Effector CD8-positive, alpha-beta T cell (primary cell): ENCODE measurements around the gene ZCCHC24.
"Not testable (repeated sequence)": the region's sequence is repeated elsewhere in the genome, so short reads cannot be mapped to it uniquely, and the experiment has no call there.

ENCODE experiments used
- DNase-seq: peaks from one replicate; lab custom pipeline; 2025; lab: John Stamatoyannopoulos, UW

The ZCCHC24 gene

GRCh38 chr10:79472951-79473350 lies 27.5 kb upstream of the ZCCHC24 start:
- no peak for DNase-seq

- DNase-seq: no peak
These were observed 27.0 kb upstream of the ZCCHC24 start for GRCh38 chr10:79472449-79472848.

- no peak for DNase-seq
These were observed 26.4 kb upstream of the ZCCHC24 start for GRCh38 chr10:79471776-79472175.

GRCh38 chr10:79470096-79470495 lies 24.7 kb upstream of the ZCCHC24 start:
- no peak for DNase-seq

DNA sequence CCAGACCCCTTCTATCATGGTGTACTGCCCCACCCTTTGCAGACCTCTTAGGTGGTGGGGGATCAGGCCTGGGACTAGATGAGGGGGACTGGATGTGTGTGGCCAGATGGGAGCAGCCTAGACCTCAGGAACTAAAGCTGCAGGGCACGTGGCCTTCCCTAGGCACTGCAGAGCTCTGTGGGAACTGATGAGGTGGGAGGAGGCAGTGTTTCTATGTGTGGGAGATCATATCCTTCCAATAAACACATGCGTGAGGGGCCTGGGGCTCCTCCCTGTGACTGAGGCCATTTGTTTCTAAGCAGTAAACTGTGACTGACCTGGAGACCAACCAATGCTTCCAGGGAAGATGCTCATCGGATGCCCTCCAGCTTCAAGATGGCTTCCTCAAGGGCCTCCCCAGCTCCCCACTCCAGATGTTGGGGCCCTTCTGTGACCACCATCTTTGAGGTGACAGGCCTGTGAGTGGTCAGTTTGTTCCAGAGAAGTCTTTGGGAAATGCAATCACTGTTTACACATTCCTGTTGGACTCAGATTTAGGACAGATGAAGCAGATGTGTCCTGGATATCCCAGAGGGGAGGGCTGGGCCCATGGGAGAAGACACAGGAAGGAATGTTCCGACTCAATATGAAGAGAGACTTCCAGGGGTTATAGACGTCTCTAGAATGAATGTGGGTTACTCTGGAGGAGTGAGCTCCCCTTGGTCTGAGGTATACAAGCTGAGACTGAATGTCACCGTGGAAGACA lies 23.6 kb upstream of the ZCCHC24 start:
- no peak for DNase-seq

GRCh38 chr10:79468015-79468560 lies 22.7 kb upstream of the ZCCHC24 start:
- DNase-seq: no peak

GRCh38 chr10:79465341-79465740 lies 19.9 kb upstream of the ZCCHC24 start:
- no peak for DNase-seq

- no peak for DNase-seq
These were observed 18.4 kb upstream of the ZCCHC24 start for GRCh38 chr10:79463578-79464496.

- no peak for DNase-seq
These were observed 15.3 kb upstream of the ZCCHC24 start for GRCh38 chr10:79460687-79461086.

DNA sequence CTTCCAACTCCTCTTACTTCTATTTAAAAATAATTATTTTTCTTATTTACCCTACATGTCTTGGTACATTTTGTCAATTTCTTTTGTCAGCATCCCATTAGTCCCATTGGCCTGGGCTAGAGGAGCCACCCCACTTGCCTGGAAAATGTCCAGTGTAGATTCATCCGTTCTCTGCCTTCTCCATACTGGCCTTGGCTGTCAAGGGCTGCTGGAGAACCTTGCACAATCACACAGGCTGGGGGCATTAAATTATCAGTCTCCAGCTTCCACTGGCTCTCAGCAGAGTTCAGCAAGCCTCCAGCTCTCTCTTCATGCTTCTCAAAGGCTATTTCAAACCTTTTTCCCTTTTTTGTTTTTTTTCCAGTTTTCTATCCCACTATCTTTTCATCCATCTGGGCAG lies 13.8 kb upstream of the ZCCHC24 start:
- DNase-seq: no peak

GRCh38 chr10:79458483-79458882 lies 13.1 kb upstream of the ZCCHC24 start:
- no peak for DNase-seq

DNA sequence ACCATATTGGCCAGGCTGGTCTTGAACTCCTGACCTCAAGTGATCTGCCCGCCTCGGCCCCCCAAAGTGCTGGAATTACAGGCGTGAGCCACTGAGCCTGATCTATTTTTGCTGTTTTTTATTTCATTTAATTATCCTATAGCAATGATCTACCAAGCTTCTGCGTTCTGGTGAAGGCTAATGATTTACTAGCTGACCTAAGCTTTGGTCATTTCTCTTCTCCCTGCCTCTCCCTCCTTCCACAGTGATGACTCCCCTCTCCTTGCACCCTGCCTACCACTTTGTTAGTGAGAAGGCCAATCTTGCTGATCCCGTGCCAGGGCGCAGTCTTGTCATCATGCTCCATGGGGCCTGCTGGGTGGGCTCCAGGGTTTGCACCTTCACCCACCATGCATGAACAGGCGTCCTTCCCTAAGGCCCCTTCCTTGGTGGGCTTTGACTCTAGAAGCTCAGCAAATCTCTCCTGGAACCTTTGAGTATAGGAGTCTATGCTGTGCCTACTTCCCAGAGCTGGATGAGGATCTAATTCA lies 11.9 kb upstream of the ZCCHC24 start:
- DNase-seq: no peak

- DNase-seq: no peak
These were observed 8.8 kb upstream of the ZCCHC24 start for GRCh38 chr10:79454259-79454658.

DNA sequence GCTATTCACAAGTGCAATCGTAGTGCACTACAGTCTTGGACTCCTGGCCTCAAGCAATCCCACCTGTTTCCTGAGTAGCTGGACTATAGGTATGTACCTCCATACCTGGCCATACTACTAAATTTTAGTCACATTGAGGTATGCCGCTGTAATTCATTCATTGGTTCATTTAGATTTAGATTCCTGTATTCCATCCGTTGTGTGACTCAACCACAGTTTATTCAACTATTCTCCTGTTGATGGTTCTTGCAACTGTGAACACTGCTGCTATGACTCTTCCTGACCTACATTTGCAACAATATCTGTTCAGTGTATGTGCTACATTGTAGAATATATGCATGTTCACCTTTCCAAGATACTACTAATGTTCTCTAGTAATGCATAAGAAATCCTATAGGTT lies 8.0 kb upstream of the ZCCHC24 start:
- DNase-seq: no peak

GRCh38 chr10:79452174-79452611 lies 6.8 kb upstream of the ZCCHC24 start:
- DNase-seq: no peak

- no peak for DNase-seq
These were observed 5.7 kb upstream of the ZCCHC24 start for GRCh38 chr10:79451046-79451699.

DNA sequence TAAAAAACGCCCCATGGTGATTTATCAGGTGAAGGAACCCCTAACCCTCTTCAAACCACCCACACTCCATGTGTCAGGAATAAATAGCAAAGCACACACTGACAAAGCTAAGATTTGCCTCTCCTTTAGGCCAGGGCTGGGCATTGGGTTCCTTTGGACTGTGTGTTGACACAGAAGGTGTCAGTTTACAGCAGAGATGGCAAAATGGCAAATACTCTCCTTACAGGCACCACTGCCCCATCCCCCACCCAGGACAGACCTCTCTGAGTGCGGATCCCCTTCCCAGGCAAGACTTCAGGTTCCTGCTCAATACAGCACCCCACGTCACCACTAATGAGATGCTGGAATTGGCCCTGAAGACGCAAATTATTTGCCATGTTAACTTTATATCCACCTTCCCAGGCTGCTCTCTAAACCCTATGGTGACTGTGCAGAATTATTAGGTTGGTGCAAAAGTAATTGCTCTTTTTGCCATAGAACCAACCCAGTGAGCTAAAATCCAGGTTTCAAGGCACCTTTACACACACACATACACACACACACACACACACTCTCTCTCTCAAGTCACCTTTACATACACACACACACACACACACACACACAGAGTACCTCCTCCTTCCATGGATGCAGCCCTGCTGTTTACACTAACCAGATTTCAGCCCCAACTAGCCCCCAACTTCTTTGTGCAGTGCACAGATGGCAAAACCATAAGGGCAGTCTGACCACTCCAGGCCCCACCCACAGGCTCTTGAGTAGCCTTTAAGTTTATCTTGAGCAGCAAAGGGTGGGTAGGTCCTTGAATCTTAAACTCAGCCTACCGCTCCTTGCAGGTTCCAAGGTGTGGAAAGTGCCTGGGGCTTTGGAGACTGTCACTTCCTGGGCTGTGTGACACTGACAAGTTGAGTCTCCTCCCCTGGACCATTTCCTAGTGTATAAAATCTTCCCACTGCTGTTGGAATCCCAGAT lies 4.0 kb upstream of the ZCCHC24 start:
- no peak for DNase-seq

- no peak for DNase-seq
These were observed 3.3 kb upstream of the ZCCHC24 start for GRCh38 chr10:79448732-79449049.

DNA sequence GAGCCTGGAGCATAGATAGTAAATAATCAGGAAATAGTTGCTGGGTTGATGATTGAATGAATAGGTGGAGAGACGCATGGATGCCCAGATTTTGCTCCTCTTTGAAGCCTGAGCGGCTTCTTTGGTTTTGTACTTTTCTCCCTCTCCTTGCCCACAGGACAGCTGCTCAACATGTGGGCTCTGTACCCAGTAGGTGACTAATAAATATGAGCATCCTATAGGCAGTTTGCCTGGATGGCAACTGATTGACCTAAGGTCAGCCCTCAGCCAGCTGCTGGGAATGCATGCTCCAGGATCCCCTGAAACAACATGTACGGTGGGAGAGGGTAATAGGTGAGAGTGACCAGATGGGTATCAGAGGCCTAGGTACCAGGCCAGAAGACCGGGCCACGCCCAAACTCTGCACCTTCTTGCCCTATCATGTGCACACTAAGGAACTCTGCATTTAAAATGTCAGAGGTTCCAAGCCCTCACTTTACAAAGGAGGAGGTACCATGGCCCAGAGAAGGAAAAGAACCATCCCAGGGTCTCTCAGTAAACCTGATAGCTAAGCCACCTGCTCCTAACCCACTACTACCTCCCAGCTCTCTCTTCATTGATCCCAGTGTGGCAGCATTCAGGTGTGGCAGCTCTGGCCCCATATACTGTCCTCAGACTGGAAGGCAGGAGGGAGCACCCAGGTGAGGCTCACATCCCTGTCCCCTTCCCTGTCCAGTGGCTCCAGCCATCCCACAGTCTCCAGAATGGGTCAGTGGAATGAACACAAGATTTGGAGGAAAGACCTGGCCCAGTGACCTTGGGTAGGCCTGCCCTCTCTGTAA lies 2.7 kb upstream of the ZCCHC24 start:
- DNase-seq: no peak

DNA sequence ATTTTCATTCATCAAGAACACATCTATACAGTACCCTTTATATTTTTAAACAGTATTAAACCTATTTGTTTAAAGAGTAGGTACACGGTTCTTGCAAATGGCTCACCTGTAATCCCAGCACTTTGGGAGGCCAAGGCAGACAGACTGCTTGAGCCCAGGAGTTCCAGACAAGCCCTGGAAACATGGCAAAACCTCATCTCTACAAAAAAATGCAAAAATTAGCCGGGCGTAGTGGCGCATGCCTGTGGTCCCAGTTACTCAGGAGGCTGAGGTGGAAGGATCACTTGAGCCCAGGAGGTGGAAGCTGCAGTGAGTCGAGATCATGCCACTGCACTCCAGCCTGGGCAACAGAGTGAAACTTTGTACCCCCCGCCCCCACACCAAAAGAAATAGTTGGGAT lies 1.8 kb upstream of the ZCCHC24 start:
- DNase-seq: not testable (repeated sequence)
